Transverse colon (tissue), 4 donors: ENCODE data around the gene CLEC2B.

Source experiments
- POLR2AphosphoS5 ChIP-seq, 3 donors: sonication (generic); formaldehyde crosslinking; IDR thresholded peaks; one replicate each; pipeline ENCODE4 v1.6.1; 2016; ENCODE audit warnings: antibody characterized with exemption in 3 of 3
- TF ChIP-seq, protein P1 (sequence below), 5 experiments: fragments of 200-600 bp in 3 of 5; fragments of 450-650 bp in 2 of 5; sonication (generic) in 3 of 5; IDR thresholded peaks; 1 replicate in 2 of 5; 2 replicates in 3 of 5; pipeline ENCODE4 v1.5.1; 2016 to 2017; ENCODE audit warnings: antibody characterized with exemption in 5 of 5, inconsistent platforms in 3 of 5, mild to moderate bottlenecking in 2 of 5, moderate library complexity in 1 of 5

DNA sequence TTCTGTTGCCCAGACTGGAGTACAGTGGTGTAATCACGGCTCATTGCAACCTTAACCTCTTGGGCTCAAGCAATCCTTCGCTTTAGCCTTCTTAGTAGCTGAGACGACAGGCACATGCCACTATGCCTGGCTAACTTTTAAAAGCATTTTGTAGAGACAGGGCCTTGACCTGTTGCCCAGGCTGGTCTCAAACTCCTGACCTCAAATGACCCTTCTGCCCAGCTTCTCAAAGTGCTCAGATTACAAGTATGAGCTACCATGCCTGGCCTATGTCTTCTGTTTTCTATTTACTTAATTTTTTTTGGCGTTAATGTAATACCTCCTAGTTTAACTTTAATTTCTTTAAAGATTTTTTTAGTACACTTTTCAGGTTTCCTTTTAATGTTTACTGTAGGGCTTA lies 62.4 kb downstream of the CLEC2B start:
- TF ChIP-seq POLR2AphosphoS5 (IDR thresholded peaks at IDR 0.05): no peak
- TF ChIP-seq, protein P1, sequence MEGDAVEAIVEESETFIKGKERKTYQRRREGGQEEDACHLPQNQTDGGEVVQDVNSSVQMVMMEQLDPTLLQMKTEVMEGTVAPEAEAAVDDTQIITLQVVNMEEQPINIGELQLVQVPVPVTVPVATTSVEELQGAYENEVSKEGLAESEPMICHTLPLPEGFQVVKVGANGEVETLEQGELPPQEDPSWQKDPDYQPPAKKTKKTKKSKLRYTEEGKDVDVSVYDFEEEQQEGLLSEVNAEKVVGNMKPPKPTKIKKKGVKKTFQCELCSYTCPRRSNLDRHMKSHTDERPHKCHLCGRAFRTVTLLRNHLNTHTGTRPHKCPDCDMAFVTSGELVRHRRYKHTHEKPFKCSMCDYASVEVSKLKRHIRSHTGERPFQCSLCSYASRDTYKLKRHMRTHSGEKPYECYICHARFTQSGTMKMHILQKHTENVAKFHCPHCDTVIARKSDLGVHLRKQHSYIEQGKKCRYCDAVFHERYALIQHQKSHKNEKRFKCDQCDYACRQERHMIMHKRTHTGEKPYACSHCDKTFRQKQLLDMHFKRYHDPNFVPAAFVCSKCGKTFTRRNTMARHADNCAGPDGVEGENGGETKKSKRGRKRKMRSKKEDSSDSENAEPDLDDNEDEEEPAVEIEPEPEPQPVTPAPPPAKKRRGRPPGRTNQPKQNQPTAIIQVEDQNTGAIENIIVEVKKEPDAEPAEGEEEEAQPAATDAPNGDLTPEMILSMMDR (IDR thresholded peaks at IDR 0.05): no peak
